Panc1 (cell line): Measurements from ENCODE around the gene AKR1C8. TPM values are rescaled to one million over a fixed set of nuclear protein-coding genes. Genes with fewer than 3 reads are reported as not detected.

Source experiments
- ATAC-seq: fragments of 200-7000 bp; cut with Tn5 transposase; 2 replicates; pipeline ENCODE4 v1.9.1; 2020; ENCODE audit warnings: mild to moderate bottlenecking, moderate library complexity
- BruUV-seq: library from RNA; stranded (reverse); fragments of 400-500 nt; replicated peaks from 2 replicates; lab custom pipeline; 2021; lab: Mats Ljungman, UMichigan
- CTCF ChIA-PET: fragments of 300-600 bp; sonication (Branson Sonifier 250); formaldehyde crosslinking; loops from one replicate; lab custom pipeline; 2022; ENCODE audit warnings: antibody characterized with exemption; lab: Charles Lee
- POLR2A ChIA-PET: fragments of 300-600 bp; sonication (Branson Sonifier 250); formaldehyde crosslinking; loops from one replicate; lab custom pipeline; 2022; ENCODE audit warnings: antibody characterized with exemption; lab: Charles Lee
- DNase-seq: peaks from one replicate; pipeline ENCODE4 v3.0.0-alpha.2; 2010; ENCODE audit warnings: low read depth, low spot score
- H3K27ac ChIP-seq: 2 replicates; pipeline ENCODE4 v1.5.1; 2011; ENCODE audit warnings: mild to moderate bottlenecking, low read length, inconsistent platforms
- H3K27me3 ChIP-seq: fragments of 200-500 bp; sonication (Bioruptor generic); 2 replicates; pipeline ENCODE4 v1.6.0; 2014; ENCODE audit warnings: low read length, inconsistent platforms; ENCODE audit not compliant: control insufficient read depth, insufficient read depth
- H3K36me3 ChIP-seq: fragments of 200-500 bp; sonication (Bioruptor generic); 2 replicates; pipeline ENCODE4 v1.5.1; 2014; ENCODE audit warnings: inconsistent platforms, mild to moderate bottlenecking, low read length, moderate library complexity; ENCODE audit not compliant: control insufficient read depth, insufficient read depth
- H3K4me1 ChIP-seq: 2 replicates; pipeline ENCODE4 v1.5.1; 2011; ENCODE audit warnings: inconsistent platforms, mild to moderate bottlenecking, low read length, moderate library complexity; ENCODE audit not compliant: control insufficient read depth, insufficient read depth
- H3K4me3 ChIP-seq, 2 experiments: 2 replicates each; pipeline ENCODE4 v1.5.1; 2011 to 2012; ENCODE audit warnings: low read depth in 2 of 2, low read length in 2 of 2, mild to moderate bottlenecking in 2 of 2, inconsistent platforms in 1 of 2, moderate library complexity in 1 of 2
- H3K9me3 ChIP-seq: fragments of 200-500 bp; sonication (Bioruptor generic); 2 replicates; pipeline ENCODE4 v1.5.1; 2014; ENCODE audit warnings: low read depth, mild to moderate bottlenecking, inconsistent platforms, low read length, moderate library complexity; ENCODE audit not compliant: control insufficient read depth, insufficient read depth
- CTCF ChIP-seq: fragments of 450-650 bp; IDR thresholded peaks from 2 replicates; pipeline ENCODE4 v1.5.1; 2017; ENCODE audit warnings: mild to moderate bottlenecking
- POLR2AphosphoS5 ChIP-seq: IDR thresholded peaks from 2 replicates; pipeline ENCODE4 v1.6.1; 2012; ENCODE audit warnings: mild to moderate bottlenecking, low read depth, low read length, moderate library complexity
- REST ChIP-seq, 2 experiments: IDR thresholded peaks; 2 replicates each; pipeline ENCODE4 v1.6.1; 2011 to 2012; ENCODE audit warnings: low read depth in 2 of 2, control low read depth in 1 of 2, low read length in 1 of 2, mild to moderate bottlenecking in 1 of 2, moderate library complexity in 1 of 2; ENCODE audit not compliant: insufficient read depth in 1 of 2
- SIN3A ChIP-seq: IDR thresholded peaks from 2 replicates; pipeline ENCODE4 v1.6.1; 2012; ENCODE audit warnings: low read depth, mild to moderate bottlenecking, low read length, moderate library complexity, borderline replicate concordance; ENCODE audit not compliant: insufficient read depth
- TCF7L2 ChIP-seq: IDR thresholded peaks from 2 replicates; pipeline ENCODE4 v1.6.1; 2011; ENCODE audit warnings: mild to moderate bottlenecking, low read depth, low read length, inconsistent platforms
- in situ Hi-C: cut with HindIII; loops from 2 replicates; pipeline ENCODE4 v1.10.0; 2016; ENCODE audit warnings: low sequenced_read_pairs, low pct_unique_long_range_greater_than_20kb
- intact Hi-C: fragments of 100-400 bp; cut with micrococcal nuclease; formaldehyde crosslinking; loops from one replicate; pipeline ENCODE4 v1.10.0; 2022; ENCODE audit not compliant: unreplicated experiment
- total RNA-seq: library from RNA; stranded (reverse); gene quantifications from one replicate; pipeline ENCODE4 v1.2.1, GENCODE V29; 2021; ENCODE audit not compliant: unreplicated experiment

The AKR1C8 gene
- total RNA-seq, 1 experiment from 2014 or later: not detected

GRCh38 chr10:5206799-5207198, 21.8 kb upstream of the AKR1C8 start:
- DNase-seq (no peak), ATAC-seq (no peak)
- BruUV-seq: no TSS peak
- in situ Hi-C loops: no loop called here
- Histone ChIP-seq H3K36me3 (no peaks in the 10 kb centered on the region), H3K27me3 (no peaks in the 10 kb centered on the region; the same call in none of the 2 replicates), H3K9me3 (no peaks in the 10 kb centered on the region), H3K4me3 (no peak overlapping the region), H3K27ac (no peak overlapping the region), H3K4me1 (no peaks in the 10 kb centered on the region)
- intact Hi-C loops: no loop called here
- ChIA-PET POLR2A (no interaction called here), CTCF (no interaction called here)
- TF ChIP-seq TCF7L2 (no peak), CTCF (no peak), REST (IDR thresholded peaks at IDR 0.05; ENCODE audit: insufficient read depth in 1 of 2, low read depth in 2 of 2, low read length in 1 of 2) (no peak), SIN3A (no peak), POLR2AphosphoS5 (no peak)

- Histone ChIP-seq H3K27me3 (no peaks in the 10 kb centered on the region), H3K9me3 (no peaks in the 10 kb centered on the region), H3K27ac (no peak overlapping the region), H3K4me1 (no peaks in the 10 kb centered on the region), H3K4me3 (no peak overlapping the region), H3K36me3 (no peaks in the 10 kb centered on the region)
- ChIA-PET CTCF (no interaction called here), POLR2A (no interaction called here)
- DNase-seq (no peak), ATAC-seq (no peak)
- TF ChIP-seq POLR2AphosphoS5: no peak
- TF ChIP-seq CTCF: 0 out of 2 replicates have a peak, but pooled peaks have one; percentile 4
- intact Hi-C loops: no loop called here
- in situ Hi-C loops: no loop called here
- no TSS peak for BruUV-seq
Measured at GRCh38 chr10:5199398-5199797, 14.4 kb upstream of the AKR1C8 start.
